DMS53 treated with DMSO at 0.1 percent for 48 hours (cell line): ENCODE measurements around the gene HAUS5.
"Not testable (repeated sequence)": the region's sequence is repeated elsewhere in the genome, so short reads cannot be mapped to it uniquely, and the experiment has no call there.

Experiments used
- DNase-seq: peaks from one replicate; lab custom pipeline; 2025; ENCODE audit not compliant: unreplicated experiment; lab: John Stamatoyannopoulos, UW

Gene HAUS5, protein sequence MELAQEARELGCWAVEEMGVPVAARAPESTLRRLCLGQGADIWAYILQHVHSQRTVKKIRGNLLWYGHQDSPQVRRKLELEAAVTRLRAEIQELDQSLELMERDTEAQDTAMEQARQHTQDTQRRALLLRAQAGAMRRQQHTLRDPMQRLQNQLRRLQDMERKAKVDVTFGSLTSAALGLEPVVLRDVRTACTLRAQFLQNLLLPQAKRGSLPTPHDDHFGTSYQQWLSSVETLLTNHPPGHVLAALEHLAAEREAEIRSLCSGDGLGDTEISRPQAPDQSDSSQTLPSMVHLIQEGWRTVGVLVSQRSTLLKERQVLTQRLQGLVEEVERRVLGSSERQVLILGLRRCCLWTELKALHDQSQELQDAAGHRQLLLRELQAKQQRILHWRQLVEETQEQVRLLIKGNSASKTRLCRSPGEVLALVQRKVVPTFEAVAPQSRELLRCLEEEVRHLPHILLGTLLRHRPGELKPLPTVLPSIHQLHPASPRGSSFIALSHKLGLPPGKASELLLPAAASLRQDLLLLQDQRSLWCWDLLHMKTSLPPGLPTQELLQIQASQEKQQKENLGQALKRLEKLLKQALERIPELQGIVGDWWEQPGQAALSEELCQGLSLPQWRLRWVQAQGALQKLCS

DNA sequence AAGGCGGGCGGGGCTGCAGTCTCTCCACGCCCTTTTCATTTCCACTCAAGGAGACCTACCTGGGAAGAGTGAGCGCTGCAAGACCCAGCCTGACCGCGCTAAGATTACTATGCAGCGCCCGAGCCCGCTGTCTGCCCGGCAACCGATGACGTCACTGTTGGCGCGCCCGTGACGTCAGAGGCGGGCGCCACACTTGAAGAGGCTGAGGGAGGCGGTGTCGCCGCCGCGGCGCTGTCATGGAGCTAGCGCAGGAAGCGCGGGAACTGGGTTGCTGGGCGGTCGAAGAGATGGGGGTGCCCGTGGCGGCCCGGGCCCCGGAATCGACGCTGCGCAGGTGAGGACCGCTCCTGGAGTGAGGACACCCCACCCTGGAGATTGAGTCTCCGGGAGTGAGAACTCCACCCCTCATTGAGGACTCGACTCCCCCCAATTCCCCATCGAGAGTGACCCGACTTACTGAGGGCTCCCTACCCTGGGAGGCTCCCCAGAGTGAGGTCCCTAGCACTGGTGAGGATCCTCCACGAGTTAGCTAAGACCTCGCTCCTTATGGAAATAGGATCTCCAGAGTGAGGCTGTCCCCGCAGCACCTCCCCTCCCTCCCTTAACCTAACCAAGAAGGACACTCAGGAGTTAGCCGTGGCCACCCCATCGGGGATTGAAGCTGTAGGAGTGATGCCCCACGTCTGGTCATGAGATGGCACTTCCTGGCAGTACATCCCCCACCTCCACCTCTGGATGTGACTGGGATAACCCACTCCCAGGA lies at the start of gene HAUS5:
HAUS5 (plus strand) TSS at position 177 of the 763 bp plus-strand sequence; CDS start at position 237, 60 bp downstream.
- peak; percentile 89 for DNase-seq

DNA sequence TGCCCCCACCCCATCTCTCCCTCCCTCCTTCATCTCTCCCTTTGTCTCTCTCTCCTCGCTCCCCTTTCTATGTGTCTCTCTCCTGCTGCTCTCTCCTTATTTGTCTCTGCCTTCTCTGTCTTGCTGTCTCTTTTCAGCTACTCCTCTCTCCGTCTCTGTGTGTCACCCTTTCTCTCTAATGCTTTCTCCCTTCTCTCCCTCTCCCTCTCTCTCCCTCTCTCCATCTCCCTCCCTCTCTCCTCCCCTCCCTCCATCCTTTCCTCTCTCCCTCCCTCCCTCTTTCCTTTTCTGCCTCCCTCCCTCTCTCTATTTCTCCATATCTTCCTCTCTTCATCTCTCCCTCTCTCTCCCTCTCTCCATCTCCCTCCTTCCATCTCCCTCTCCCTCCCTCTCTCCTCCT lies 49.8 kb upstream of the HAUS5 start:
- DNase-seq: no peak

DNA sequence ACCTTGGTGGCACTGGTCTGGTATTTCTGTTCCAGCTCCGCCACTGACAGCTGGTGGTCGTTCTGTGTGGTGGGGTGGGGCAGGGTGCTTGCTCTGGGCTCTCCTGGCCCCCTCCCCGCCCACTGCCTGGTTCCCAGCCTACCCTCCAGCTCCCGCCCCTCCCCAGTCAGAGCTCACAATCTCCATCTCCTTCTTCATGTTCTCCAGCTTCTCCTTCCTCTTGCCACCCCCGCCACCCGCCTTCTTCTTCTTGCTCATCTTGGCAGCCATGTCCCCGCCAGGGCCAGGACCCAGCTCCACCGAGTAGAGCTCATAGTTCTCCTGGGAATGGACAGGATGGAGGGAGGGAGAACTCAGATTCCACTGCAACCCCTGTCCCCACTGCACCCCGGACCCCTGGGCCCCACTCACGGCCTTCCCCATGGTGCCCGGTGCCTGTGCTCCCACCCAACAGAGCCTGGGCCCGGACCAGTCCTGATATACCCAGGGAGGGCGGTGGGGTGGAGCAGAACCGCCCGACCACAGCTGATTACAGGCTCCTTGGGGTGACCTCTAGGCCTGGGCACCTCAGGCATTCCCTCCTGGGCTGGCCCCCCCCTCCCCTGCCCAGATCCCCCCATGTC lies 49.2 kb upstream of the HAUS5 start, which contains the start of gene ATP4A:
ATP4A (minus strand) TSS at position 452 of the 623 bp plus-strand sequence; CDS start at position 423, 29 bp downstream.
- no peak for DNase-seq

DNA sequence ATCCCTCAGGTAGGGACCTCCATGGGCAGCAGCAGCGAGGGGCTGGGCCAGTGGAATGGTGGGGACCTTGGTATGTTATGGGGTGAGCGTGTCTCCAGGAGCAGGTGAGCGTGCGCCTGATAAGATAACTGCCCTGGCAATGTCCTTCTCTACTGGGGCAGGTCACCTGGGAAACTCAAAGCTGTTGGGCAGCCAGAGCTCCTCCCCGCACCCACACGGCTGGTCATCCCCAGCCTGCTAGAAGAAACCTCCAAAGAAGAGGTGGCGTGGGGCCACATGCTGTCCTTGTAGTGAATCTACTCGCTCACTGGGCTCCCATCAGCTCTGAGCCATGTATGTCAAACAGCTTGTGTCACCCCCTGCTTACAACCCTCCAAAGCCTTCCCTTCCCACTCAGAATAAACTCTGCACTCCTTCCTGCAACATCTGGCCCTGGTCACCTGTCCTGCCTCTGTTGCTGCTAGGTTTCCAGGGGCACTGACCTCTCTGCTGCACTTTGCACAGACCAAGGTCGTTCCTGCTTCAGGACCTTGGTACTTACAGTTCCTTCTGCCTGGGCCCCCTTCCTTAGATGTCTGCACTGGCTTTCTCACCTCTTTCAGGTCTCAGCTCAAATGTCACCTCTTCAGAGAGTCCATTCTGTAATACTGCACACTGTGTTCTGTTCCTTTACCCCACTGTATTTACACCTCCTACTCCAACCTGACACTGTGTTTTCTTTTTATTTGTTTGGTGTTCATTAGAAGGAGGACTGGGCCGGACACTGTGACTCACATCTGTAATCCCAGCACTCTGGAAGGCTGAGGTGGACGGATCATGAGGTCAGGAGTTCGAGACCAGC lies 47.3 kb upstream of the HAUS5 start:
- no peak for DNase-seq

DNA sequence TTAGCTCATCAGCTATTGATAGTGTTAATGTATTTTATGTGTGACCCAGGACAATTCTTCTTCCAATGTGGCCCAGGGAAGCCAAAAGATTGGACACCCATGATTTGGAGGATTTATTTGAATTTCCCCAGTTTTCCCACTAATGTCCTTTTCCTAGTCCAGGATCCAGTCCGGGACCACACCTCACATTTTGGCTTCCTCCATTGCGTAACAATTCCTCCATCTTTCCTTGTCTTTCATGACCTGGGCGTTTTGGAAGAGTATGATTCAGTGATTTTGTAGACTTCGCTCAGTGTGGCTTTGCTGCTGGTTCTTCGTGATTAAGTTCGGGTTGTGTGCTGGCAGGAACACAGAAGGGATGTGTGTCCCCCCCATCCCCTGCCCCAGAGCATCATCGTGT lies 45.8 kb upstream of the HAUS5 start:
- no peak for DNase-seq

DNA sequence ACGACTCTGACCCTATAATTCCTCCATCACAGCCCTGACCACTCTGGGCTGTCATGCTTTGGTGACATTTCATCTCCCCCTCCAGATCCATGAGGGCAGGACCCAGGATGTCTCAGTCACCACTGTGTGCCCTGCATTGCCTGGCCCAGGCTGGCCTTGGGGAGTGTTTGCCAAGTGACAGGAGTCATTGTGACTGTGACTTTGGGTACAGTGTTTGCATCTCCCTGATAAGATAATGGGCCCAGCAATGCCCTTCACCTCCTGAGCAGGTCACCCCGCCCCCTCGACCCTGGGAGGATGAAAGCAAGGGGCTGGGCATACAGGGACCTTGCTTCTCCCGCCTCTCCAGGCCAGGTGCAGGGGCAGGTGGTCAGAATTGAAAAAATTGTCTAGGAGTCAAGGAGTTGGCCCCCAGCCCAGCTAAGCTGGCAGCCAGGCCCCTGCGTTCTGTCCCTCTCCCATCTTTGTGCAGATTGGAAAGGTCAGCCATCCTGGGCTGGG lies 43.2 kb upstream of the HAUS5 start:
- no peak for DNase-seq

DNA sequence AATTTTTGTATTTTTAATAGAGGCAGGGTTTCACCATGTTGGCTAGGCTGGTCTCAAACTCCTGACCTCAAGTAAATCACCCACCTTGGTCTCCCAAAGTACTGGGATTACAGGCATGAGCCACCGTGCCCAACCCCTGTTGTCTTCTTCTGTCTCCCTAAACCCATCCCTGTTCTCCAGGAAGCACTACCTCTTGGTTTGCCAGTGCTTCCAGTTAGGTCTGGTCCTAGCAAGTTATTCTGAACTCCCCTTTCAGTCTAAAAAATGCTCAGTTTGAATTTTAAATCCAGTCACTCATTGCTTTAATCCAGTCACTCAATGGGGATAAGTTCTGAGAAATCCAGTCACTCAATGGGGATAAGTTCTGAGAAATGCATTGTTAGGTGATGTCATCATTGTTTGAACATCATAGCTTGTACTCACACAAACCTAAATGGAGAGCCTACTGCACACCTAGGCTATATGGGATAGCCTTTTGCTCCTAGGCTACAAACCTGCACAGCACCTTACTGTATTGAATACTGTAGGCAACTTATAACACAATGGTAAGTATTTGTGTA lies 41.0 kb upstream of the HAUS5 start:
- no peak for DNase-seq

DNA sequence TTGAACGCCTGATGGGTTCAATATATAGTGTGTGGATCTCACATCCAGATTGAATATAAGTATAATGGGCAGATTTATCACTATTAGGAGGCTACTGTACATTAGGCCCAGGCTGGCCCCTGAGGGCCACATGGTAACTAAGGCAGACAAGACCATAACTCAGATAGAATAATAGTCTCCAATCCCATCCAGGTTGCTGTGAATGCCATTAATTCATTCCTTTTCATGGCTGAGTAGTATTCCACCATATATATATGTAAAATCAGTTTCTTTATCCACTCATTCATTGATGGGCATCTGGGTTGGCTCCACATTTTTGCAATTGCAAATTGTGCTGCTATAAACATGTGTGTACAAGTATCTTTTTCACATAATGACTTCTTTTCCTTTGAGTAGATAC lies 34.6 kb upstream of the HAUS5 start:
- no peak for DNase-seq

DNA sequence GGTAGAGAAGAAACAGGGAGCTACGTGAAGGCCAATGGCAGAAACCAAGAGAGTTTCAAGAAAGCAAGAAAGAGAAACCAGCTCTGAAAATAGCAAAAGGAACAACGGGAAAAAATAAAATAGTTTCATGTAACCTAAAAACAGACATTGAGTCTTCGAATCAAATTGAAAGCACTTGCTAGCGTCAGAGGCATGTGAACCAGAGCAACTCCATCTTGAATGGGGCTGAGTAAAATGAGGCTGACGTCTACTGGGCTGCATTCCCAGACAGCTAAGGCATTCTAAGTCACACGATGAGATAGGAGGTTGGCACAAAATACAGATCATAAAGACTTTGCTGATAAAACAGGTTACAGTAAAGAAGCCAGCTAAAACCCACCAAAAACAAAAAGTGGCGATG lies 33.8 kb upstream of the HAUS5 start:
- no peak for DNase-seq

DNA sequence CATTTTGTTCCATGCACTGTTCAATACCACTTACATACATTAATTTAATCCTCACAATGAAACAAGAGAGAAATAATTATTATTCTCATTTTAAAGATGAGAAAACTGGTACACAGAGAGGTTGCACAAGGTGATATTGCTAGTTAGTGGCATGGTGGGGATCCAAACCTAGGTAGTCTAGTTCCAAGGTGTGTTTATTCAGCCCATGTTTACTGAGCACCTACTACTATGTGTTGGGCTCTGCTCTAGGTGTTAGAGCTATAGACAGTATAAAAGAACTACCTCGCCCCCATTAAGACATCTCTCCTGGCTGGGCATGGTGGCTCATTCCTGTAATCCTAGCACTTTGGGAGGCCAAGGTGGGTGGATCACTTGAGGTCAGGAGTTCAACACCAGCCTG lies 29.8 kb upstream of the HAUS5 start:
- no peak for DNase-seq

DNA sequence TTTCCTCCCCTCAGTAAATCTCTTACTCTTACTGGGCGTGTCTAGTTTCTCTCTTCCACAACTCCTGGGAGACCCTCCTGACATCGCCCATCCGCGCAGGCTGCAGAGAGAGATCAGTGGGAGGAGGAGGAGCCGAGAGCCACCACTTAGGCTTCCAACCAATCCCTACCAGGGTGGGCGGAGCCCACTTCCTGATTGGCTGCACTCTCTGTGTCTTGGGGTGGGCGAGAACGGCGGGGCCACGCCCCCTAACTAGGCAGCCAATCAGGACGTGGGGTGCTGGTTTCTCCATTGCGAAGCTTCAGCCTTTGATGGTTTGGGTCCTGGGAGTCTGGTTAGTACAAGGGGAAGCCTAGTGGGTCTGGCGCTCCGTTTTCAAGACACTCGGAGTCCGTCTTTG lies 26.7 kb upstream of the HAUS5 start, which contains the start of gene PMIS2:
PMIS2 (plus strand) TSS at position 326 of the 400 bp plus-strand sequence. CDS start 87 bp downstream, outside the sequence.
- DNase-seq: no peak

DNA sequence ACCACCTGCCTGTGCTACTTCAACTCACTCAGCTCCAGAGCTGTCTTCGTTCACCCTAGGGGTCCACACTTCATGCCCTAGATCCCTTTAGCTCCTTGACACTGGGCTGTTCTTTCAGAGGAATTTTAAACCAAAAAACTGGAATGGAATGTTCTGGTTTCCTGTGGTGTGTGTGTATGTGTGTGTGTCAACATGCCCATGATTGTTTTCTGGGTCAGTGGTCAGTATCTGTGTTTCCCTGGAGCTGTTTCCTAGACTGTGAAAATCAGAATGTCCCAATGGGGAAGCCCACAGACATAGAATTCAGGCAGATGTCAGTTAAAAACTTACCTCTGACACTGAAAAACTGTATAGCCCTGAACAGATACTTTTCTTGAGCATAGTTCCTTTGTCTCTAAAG lies 25.2 kb upstream of the HAUS5 start:
- no peak for DNase-seq

DNA sequence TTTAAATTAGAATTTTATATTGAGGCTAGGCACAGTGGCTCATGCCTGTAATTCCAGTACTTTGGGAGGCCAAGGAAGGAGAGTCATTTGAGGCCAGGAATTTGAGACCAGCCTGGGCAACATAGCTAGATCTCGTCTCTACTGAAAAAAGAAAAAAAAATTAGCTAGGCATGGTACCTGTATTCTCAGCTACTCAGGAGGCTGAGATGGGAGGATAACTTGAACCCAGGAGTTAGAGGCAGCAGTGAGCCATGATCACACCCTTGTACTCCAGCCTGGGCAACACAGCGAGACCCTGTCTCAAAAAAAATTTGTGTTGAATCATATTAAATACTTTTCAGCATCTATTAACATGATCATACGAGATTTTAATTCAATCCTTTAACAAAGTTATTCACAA lies 21.7 kb upstream of the HAUS5 start:
- DNase-seq: no peak

DNA sequence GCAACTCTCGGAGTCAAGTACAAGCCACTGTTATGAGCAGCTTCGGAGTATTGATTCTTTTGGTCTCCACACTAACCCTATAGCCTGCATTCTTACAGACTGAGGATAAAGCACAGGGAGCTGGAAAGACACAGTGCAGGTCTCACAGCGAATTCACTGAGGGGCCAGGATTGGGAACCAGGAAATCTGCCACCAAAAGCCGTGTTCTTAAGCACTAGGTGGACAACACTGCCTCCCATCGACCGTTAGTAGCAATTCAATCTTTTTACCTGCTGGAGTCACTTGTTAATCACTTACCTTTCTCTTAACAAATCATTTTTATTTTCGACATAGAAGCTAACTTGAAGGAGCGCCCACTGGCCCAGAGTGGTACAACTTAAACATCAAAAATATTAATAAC lies 20.3 kb upstream of the HAUS5 start:
- peak; percentile 44 for DNase-seq

DNA sequence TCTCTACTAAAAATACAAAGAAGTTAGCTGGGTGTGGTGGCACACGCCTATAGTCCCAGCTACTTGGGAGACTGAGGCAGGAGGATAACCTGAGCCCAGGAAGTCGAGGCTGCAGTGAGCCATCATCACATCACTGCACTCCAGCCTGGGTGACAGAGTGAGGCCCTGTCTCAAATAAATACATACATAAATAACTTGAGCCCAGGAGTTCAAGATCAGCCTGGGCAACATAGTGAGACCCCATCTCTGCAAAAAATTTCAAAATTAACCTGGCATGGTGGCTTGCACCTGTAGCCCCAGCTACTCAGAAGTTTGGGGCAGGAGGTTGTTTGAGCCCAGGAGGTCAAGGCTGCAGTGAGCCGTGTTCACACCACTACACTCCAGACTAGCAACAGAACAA lies 17.5 kb upstream of the HAUS5 start:
- DNase-seq: not testable (repeated sequence)

DNA sequence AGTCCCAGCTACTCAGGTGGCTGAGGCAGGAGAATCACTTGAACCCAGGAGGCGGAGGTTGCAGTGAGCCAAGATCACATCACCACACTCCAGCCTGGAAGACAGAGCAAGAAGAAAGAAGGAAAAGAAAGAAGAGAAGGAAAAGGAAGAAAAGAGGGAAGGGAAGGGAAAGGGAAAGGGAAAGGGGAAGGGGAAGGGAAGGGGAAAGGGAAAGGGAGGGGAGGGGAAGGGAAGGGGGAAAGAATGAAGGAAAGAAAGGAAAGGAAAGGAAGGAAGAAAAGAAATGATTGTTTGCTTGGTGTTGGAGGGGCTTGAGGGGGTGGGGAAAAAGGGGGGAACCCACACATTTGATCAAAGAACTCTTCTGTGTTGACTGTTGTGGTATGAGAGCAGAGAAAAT lies 16.6 kb upstream of the HAUS5 start:
- no peak for DNase-seq

DNA sequence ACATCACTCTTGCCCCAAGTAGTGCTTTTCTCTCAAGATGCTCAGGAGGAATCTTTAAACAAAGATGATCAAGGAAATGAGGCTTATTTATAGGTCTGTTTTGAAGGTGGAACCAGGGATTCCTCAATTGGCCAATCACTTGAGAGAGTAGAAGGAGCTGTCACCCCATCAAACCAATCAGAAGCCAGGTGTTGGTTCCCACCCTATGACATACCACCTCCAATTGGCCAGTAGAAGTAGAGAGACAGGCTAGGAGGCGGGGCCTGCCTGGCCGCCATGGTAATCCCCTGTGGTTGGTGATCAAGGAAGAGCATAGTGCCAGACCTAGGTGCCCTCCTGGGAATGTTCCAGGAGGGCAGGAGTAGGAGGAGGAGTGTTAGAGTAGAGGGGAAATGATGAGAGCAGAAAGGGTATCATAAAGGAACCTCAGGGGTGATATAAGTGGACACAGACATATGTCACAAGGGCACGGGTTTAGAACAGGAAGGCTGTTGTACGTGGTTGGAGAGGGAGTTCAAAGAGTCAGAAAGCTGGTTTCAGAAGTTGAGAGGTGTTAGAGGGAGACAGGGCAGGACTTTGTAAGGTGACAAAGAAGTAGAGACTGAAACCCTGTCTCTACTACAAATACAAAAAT lies 16.1 kb upstream of the HAUS5 start:
- no peak for DNase-seq

DNA sequence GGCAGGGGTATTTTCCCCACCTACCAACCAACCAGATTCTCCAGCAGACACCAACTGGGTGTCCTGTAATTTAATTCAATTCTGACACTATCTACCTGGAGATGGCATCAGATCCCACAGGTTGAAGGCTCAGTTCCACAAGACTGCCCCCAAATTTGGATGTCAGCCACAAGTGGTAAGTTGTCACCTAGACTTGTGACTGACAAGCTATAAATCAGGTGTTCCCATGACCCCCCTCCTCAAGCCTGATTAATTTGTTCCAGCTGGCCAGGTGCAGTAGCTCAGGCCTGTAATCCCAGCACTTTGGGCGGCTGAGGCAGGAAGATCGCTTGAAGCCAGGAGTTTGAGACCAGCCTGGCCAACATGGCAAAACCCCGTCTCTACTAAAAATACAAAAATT lies 10.6 kb upstream of the HAUS5 start:
- DNase-seq: no peak

DNA sequence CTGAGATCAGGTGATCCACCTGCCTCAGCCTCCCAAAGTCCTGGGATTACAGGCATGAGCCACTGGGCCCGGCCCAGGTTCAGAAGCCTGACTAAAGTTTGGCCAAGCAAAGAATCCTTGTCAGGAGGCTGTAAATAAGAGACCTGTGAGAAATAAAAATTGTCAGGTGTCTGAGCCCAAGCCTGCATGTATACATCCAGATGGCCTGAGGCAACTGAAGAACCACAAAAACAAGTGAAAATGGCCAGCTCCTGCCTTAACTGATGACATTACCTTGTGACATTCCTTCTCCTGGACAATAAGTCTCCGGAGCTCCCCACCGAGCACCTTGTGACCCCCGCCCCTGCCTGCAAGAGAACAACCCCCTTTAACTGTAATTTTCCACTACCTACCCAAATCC lies 8.1 kb upstream of the HAUS5 start:
- not testable (repeated sequence) for DNase-seq
